Superior temporal gyrus (tissue), 1 donor: Measurements from ENCODE around the gene LTO1.

Source experiments
- DNase-seq: peaks from one replicate; pipeline ENCODE4 v3.0.0-alpha.2; 2016; ENCODE audit errors: extremely low spot score

Gene LTO1

GRCh38 chr11:69677749-69678148 lies 2.6 kb upstream of the LTO1 start:
- no peak for DNase-seq

DNA sequence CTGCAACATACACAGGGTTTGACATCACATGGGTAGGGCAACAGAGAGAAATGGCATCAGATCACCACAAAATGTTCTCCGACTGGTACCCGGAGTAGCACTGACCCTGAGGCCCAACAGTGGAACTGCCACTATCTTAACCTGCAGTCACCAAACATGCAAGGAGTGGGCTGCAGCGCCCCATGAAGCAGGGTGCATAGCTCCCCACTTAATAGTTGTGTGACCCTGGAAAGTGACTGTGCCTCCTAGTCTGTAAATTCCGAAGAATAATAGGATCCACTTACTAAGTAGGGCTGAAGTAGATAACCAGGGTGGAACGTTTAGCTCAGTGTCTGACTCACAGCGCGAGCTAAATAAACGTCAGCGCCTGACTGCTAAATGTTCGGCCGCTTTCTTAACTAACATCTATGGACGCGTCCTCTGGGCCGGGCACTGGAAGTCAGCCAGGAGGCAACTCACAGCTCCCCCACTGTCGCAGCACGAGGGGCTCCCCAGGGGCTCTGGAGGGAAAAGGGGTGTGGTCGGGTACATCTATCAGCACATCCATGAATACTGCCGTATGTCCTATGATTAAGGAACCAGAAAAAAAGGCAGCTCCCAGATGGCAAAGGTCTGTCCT lies 777 bp downstream of the LTO1 start:
- no peak for DNase-seq

- no peak for DNase-seq
Observed at GRCh38 chr11:69671734-69672465, 3.3 kb downstream of the LTO1 start.

DNA sequence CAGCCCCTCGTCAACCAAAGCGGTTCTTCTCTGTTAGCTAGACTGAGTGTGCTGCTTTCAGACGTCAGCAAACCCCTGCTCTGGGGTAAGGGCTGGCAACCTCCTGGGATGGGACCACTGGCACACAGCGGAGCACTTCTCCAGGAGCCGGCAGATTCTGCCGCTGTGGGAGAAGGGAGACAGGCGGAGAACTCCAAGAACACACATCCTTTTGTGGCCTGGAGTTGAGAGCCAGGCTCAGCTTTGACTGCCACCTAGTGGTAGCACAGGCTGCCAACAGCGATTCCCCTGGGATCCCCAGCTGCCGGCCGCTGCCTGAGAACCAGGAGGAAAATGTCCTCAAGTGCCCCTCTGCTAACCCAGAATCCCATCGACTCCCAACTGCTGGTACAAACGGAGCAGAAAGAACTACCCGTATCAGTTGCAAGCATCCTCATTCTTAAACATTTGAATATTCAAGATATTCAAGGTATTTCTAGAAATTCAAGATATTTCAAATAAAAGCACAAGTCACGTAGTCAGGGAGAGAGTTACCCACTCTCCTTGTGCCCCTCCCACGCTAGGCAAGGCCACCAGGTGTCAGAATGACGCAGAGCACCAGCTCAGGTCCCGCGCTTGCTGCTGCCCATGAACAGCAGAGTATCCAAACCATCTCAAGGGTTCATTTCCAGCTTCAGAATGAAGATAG lies 4.9 kb downstream of the LTO1 start:
- DNase-seq = peak; percentile 96

- DNase-seq = no peak
Observed at GRCh38 chr11:69669486-69669885, 5.7 kb downstream of the LTO1 start.

- no peak for DNase-seq
Observed at GRCh38 chr11:69667619-69668604, 7.2 kb downstream of the LTO1 start.

- DNase-seq = no peak
Observed at GRCh38 chr11:69666752-69667536, 8.2 kb downstream of the LTO1 start.

- DNase-seq = no peak
Observed at GRCh38 chr11:69666261-69666660, 8.9 kb downstream of the LTO1 start.

- no peak for DNase-seq
Observed at GRCh38 chr11:69665669-69666068, 9.5 kb downstream of the LTO1 start.

DNA sequence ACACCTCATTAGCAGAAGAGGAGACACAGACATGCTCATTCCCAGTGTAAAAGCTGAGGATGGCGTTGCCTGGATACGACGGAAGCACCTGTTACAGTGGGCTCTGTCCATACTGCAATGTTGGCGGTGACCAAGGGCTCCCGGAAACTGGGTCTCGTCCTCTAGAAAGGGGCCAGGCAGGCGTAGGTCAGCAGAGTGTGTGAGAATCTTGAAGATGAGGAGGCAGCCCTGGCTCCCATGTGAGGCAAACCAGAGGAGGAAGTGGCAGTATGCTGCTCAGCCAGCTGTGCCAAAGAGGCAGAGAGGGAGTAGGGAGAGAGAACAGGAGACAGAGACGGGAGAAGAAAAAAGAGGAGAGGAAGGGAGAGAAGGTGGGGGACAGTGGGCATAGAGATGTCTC lies 10.3 kb downstream of the LTO1 start:
- no peak for DNase-seq

DNA sequence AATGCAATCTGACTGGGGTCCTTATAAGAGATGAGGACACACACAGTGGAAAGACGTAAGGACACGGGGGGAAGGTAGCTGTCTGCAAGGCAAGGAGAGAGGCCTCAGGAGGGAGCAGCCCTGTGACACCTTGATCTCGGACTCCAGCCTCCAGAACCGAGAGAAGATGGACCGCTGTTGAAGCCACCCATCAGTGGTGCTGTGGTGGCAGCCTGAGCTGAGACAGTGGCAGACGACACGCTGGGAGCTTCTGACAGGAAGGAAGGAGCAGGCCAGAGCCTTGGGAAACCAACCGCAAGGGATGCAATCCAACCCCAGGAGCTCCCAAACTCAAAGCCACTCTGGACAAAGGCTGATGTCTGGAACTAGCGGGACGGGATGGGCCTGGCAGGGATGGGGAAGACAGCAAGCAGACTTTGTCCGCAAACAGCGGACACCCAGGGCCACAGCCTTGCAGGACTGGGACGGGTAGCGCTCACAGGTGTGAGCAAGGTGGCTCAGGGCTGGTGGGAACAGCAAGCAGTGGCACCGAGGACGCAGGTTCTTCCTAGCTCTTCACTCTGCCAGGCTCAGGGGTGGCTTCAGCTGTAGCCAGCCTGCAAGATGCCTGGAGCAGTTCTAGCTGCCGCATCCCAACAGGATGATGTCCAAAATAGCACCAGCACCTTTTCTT lies 10.9 kb downstream of the LTO1 start:
- no peak for DNase-seq

DNA sequence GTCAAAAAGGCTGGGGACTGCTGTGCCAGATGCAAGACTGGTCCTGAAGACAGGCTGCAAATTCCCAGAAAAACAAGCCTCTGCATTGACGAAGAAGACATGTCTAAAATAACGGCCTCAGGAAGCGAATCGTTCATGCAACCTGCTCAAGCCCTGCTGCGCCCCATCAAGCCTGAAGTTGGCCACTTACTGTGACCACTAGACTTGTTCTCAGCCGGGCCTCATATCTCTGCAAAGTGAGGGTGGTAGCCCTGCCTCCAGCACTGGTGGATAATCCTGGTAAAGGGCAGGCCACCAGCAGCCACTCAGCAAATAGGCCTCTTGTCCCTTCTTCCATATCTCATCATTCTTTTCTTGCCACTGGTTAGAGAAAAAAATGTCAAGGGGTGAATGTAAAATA lies 11.8 kb downstream of the LTO1 start:
- no peak for DNase-seq

DNA sequence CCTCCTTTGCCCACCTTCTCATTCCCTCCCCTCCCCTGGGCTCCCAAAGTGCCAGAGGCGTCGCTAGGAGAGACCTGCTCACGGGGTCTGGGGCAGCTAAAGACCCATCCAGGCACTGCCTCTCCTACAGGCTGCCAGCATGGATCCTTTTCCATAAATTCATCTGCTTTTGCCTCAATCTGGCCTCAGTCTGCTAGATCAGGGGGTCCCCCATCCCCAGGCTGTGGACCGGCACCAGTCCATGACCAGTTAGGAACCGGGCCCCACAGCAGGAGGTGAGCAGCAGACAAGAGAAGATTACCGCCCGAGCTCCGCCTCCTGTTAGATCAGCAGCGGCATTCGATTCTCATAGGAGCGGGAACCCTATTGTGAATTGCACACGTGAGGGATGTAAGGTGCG lies 12.3 kb downstream of the LTO1 start:
- DNase-seq = no peak

GRCh38 chr11:69662021-69662698 lies 13.0 kb downstream of the LTO1 start:
- DNase-seq = no peak

DNA sequence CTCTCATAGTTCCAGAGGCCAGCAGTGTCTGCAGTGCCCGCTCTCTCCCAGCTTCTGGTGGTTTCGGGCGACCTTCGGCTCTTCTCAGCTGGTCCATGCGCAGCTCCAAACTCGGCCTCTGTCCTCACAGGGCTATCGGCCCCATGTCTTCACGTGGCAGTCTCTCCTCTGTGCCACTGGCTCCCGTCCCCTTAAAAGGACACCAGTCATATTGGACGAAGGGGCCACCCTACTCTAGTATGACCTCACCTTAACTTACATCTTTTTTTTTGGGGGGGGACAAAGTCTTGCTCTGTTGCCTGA lies 13.8 kb downstream of the LTO1 start:
- DNase-seq = no peak

- DNase-seq = no peak
Observed at GRCh38 chr11:69660001-69660500, 15.1 kb downstream of the LTO1 start.

DNA sequence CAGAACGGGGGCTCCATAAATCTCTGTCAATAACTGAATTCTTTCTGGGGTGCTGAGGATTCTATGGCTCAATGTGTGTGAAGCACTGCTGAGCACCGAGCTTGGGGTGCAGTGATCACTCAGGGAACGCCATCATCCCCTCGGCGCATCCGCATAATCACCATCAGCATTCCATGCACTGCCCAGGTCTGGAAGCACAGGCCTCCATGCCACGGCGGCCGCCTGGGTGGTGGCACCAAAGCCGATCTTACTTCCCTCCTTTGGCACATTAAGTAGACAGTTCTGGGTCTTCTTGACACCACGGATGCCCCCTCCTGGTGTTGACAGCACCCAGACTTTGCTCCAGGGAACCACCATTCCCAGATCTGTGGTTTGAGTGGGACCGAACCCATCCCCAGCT lies 15.6 kb downstream of the LTO1 start:
- DNase-seq = no peak

DNA sequence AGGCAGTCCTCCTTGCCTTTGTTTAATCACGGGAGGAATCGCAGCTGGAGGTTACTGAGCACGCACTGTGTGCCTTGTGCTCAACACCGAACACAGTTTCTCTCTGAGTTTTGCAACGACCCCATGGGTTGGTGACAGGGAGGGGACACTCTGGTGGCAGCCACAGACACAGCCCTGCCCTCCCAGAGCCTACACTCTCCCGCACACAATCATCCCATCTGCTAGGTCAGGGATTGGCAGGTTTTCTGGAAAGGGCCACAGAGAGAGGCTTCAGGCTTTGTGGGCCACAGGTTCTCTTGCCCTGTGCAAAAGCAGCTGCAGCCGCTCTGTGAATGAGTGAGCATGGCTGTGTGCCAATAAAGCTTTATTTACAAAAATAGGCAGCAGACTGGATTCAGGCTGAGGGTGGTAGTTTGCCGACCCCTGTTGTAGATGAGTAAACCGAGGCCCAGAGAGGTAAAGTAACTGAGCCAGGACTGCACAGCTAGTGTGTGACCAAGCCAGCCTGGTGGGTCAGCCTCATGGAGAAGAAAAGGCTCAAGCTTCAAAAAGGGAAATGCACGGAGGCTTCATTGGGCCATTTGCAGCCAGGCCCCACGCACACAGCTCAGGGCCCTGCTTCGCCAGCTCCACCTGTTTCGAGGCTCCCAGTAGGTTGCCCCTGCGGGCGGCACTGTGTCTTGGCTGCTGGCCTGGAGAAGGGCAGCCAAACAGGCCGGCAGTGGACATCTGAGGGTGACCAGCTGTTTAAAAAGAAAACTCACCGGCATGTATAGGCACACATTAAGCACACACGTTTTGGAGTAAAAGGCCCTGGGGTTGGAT lies 16.3 kb downstream of the LTO1 start:
- no peak for DNase-seq
